T-helper 1 cell treated with Interleukin-12 subunit alpha and Interleukin-12 subunit beta and Interleukin-4 antibody, amounts not matched to agents 30 ng/mL and 1 ng/mL, for 36 hours (primary cell): ENCODE measurements around the gene CACNA1G. TPM values are rescaled to one million over a fixed set of nuclear protein-coding genes. Genes with fewer than 3 reads are reported as not detected.

Experiments
- intact Hi-C: fragments of 100-400 bp; cut with micrococcal nuclease; formaldehyde crosslinking; loops from one replicate; pipeline ENCODE4 v1.15.1; 2024
- total RNA-seq: library from RNA; stranded (reverse); gene quantifications from 2 replicates; pipeline ENCODE4 v1.2.3, GENCODE V29; 2022

Gene CACNA1G
- total RNA-seq, 1 donor from 2014 or later = not detected

GRCh38 chr17:50585891-50586290 is 25.4 kb downstream of the CACNA1G start:
- intact Hi-C loops = no loop called here

GRCh38 chr17:50586421-50587247 is 26.1 kb downstream of the CACNA1G start:
- intact Hi-C loops = no loop called here

DNA sequence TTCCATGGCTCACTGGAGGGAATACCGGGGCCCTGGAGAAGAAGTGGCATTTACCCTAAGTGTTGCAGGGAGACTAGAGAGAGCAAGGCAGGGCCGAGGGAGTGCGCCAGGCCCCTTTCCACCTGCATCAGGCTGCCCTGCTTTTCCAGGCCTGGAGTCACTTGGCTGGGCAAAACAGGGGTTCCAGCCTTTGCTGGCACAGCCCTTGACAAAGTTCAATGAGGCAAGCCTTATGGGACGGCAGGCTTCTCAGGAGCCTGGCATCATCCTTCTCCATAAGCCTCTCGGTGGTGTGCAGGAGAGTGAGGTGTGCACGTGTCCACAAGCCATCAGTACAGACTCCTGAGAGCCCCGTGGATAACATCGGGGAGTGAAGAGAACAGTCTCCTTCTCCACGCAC is 27.1 kb downstream of the CACNA1G start:
- intact Hi-C loops = no loop called here

- intact Hi-C loops = no loop called here
These were observed 28.0 kb downstream of the CACNA1G start for GRCh38 chr17:50588391-50589049.

- intact Hi-C loops = no loop called here
These were observed 28.7 kb downstream of the CACNA1G start for GRCh38 chr17:50589095-50589705.

- intact Hi-C loops = no loop called here
These were observed 30.6 kb downstream of the CACNA1G start for GRCh38 chr17:50590946-50591737.

GRCh38 chr17:50593321-50593720 is 32.8 kb downstream of the CACNA1G start:
- intact Hi-C loops = no loop called here

- intact Hi-C loops = no loop called here
These were observed 33.8 kb downstream of the CACNA1G start for GRCh38 chr17:50594128-50594823.

DNA sequence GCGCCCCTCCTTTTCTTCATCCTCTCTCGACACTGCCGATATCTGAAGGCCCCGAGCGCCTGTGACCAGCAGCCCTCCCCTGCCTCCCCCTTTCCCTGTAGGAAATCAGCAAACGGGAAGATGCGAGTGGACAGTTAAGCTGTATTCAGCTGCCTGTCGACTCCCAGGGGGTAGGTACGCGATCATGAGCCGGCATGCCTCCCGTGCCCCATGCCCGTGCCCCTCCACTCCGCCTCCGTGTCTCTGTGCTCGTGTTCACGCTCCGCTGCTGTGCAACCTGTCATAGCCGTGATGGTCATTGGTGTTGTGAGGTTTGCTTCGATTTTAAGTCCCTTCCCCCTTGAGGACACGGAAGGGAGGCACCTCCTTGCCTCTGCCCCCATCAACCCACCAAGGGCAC is 34.4 kb downstream of the CACNA1G start:
- intact Hi-C loops = no loop called here

DNA sequence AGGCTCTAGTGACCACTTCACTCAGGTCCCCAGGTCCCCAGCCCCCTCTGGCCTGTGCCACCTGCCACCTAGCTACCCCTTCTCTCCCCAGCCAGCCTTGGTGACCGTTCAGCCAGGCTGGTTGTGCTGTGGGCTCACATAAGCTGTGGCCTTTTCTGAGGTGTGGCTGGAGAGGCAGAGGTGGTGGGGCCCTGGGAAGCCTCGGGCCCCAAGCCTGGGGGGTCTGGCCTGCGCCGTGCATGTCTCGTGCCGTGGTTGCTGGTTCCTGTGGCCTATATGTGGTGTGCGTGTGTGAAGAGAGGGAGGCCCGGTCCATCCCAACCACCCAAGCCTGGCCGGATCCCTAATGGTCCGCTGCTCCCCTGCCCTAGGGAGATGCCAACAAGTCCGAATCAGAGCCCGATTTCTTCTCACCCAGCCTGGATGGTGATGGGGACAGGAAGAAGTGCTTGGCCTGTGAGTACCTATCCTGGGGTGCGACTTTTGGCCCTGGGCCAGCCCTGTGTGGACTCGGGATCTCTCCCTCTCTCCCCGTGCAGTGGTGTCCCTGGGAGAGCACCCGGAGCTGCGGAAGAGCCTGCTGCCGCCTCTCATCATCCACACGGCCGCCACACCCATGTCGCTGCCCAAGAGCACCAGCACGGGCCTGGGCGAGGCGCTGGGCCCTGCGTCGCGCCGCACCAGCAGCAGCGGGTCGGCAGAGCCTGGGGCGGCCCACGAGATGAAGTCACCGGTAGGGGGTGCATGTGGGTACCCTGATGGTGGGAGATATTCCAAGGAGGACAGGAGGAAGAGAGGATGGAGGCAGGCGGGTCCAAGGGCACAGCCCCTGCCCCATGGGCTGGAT is 35.9 kb downstream of the CACNA1G start:
- intact Hi-C loops = no loop called here

GRCh38 chr17:50598487-50598886 is 38.0 kb downstream of the CACNA1G start:
- intact Hi-C loops = no loop called here

GRCh38 chr17:50599606-50600005 is 39.1 kb downstream of the CACNA1G start:
- intact Hi-C loops = no loop called here

- intact Hi-C loops = no loop called here
These were observed 41.4 kb downstream of the CACNA1G start for GRCh38 chr17:50601823-50602375.

- intact Hi-C loops = no loop called here
These were observed 42.3 kb downstream of the CACNA1G start for GRCh38 chr17:50602836-50603235.

GRCh38 chr17:50603340-50603739 is 42.8 kb downstream of the CACNA1G start:
- intact Hi-C loops = no loop called here

- intact Hi-C loops = no loop called here
These were observed 44.0 kb downstream of the CACNA1G start for GRCh38 chr17:50604513-50604912.

GRCh38 chr17:50605429-50605828 is 44.9 kb downstream of the CACNA1G start:
- intact Hi-C loops = no loop called here

DNA sequence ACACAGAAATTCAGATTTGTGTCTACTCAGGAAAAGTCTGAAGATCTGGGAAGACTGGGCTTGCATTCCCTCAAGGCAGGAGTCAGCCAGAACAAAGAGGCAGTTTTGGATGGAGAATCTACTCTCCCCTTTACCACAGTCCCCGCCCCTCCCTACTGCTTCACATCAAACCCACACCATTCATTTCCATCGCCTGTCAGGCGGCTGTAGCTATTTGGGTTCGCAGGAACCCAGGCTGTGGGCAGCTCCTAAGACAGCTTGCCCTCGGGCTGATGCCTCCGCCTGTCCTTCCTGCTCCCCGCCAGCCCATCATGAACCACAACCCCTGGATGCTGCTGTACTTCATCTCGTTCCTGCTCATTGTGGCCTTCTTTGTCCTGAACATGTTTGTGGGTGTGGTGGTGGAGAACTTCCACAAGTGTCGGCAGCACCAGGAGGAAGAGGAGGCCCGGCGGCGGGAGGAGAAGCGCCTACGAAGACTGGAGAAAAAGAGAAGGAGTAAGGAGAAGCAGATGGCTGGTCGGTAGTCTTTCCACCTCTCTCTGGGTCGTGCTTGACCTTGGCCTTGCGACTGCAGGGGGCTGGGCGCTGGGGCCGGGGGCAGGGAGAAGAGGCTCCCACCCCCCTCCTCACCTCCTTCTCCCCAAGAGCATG is 47.1 kb downstream of the CACNA1G start:
- intact Hi-C loops = no loop called here

DNA sequence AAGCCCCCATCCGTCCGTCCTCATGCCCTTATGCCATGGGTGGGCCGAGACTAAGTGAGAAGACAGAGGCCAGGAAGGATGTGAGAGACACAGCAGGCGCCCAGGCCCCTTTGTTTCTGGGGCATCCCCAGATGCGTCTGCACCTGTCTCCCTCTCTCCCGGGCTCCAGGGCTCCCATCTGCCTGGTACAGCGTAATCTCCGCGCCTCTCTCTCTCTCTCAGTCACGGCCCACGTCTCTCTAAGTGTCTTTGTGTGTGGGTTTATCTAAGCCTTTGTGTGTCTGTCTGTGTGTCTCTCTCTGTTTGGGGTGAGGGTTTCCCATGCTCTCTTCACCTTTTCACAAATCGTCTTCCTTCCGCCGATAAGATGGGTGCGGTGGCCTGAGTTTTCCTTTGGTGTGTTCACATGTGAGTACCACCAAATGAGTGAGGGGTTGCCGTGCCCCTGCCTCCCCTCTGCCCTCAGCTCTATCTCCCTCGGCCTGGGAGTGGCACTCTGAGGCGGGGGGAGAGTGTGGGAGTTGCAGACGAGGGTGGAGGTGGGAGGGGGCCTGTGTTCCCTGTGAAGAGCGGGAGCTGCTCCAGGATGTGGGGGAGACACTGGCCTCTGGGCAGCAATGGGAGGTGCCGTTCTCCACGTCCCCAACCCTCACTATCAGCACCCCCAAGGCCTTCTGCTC is 48.3 kb downstream of the CACNA1G start:
- intact Hi-C loops = no loop called here
